Measurements from ENCODE around the gene CCT2. TPM values are rescaled to one million over a fixed set of nuclear protein-coding genes. Genes with fewer than 3 reads are reported as not detected.

CCT2 gene
- total and polyA plus RNA-seq, 2 donors (not counting 1 experiment from before 2014, with no cell fraction given) = 58.2 to 125 TPM

DNA sequence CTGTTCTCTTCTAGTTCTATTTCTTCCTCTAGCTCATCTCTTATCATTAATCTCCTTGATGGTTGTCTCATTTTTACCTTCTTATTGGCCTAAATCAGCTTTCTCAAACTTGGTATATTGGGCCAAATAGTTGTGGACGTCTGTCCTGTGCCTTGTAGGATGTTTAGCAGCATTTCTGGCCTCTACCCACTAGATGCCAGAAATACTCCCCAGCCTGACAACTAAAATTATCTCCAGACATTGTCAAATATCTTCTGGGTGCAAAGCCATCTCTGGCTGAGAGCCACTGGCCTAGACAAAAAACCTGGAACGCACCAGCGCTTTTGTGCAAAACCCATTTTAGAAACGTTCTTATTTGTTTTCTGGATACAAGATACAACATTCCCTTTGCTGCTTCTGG is 64.3 kb downstream of the CCT2 start:
- TF ChIP-seq, protein P1, sequence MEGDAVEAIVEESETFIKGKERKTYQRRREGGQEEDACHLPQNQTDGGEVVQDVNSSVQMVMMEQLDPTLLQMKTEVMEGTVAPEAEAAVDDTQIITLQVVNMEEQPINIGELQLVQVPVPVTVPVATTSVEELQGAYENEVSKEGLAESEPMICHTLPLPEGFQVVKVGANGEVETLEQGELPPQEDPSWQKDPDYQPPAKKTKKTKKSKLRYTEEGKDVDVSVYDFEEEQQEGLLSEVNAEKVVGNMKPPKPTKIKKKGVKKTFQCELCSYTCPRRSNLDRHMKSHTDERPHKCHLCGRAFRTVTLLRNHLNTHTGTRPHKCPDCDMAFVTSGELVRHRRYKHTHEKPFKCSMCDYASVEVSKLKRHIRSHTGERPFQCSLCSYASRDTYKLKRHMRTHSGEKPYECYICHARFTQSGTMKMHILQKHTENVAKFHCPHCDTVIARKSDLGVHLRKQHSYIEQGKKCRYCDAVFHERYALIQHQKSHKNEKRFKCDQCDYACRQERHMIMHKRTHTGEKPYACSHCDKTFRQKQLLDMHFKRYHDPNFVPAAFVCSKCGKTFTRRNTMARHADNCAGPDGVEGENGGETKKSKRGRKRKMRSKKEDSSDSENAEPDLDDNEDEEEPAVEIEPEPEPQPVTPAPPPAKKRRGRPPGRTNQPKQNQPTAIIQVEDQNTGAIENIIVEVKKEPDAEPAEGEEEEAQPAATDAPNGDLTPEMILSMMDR (IDR thresholded peaks at IDR 0.05) = no peak
- 100% methylated on average over 2 of the region's 4 CpGs for WGBS (ENCODE audit: insufficient coverage)
- Mint-ChIP-seq H3K27ac (no peak overlapping the region), H3K4me3 (no peak overlapping the region), H3K27me3 (peaks cover 27% of the 10 kb centered on the region), H3K9me3 (ENCODE audit: insufficient read depth) (no peaks in the 10 kb centered on the region), H3K4me1 (no peaks in the 10 kb centered on the region)
- Histone ChIP-seq H3K27ac (ENCODE audit: low read length in 2 of 2) (no peak overlapping the region), H3K27me3 (replicated peaks in 1 of 4; ENCODE audit: control extremely low read depth in 1 of 4, control insufficient read depth in 3 of 4, insufficient read depth in 4 of 4, low read length in 3 of 4) (no peaks in the 10 kb centered on the region), H3K9me3 (ENCODE audit: control extremely low read depth in 1 of 3, control insufficient read depth in 2 of 3, insufficient read depth in 1 of 3, low read length in 2 of 3) (no peaks in the 10 kb centered on the region), H3K9ac (ENCODE audit: low read length) (no peak overlapping the region), H2AFZ (ENCODE audit: insufficient read depth, low read depth, low read length, poor library complexity, severe bottlenecking) (no peak overlapping the region), H3K4me1 (ENCODE audit: control insufficient read depth in 2 of 2, insufficient read depth in 2 of 2, low read length in 2 of 2) (no peaks in the 10 kb centered on the region), H3K4me3 (ENCODE audit: control extremely low read depth in 1 of 5, extremely low read depth in 1 of 5, insufficient read depth in 1 of 5, low read depth in 2 of 5, low read length in 4 of 5) (no peak overlapping the region), H3K36me3 (replicated peaks in 1 of 2; ENCODE audit: control extremely low read depth in 1 of 2, control insufficient read depth in 1 of 2, extremely low read depth in 1 of 2, insufficient read depth in 2 of 2, low read length in 1 of 2) (no peaks in the 10 kb centered on the region), H3K79me2 (ENCODE audit: control insufficient read depth, insufficient read depth, low read length) (no peaks in the 10 kb centered on the region), H3K4me2 (replicated peaks; ENCODE audit: low read depth, low read length, poor library complexity, severe bottlenecking) (no peak overlapping the region), H4K20me1 (ENCODE audit: control insufficient read depth, insufficient read depth, low read length, poor library complexity, severe bottlenecking) (no peaks in the 10 kb centered on the region)
- ChIA-PET CTCF (no interaction called here), POLR2A (no interaction called here)
- ATAC-seq (ENCODE audit: low read depth) (no peak), DNase-seq (no peak)
- intact Hi-C loops (cut with micrococcal nuclease) = no loop called here

Small RNA genes within 50 kb of the gene (small RNA-seq; reads per million reads assigned to genes)
- gene MIR3913-1 (ENCODE audit: insufficient read length, low read depth, low replicate concordance) = not detected

Other genes starting within 250 kb of the CCT2 start
- gene LYZ, start 237.1 kb upstream of the CCT2 start, total RNA-seq = 5.5 and 8.5 TPM in 2 replicates
- 21.1 and 22.7 TPM in 2 replicates for gene LYZ, start 237.1 kb upstream of the CCT2 start, polyA plus RNA-seq
- gene YEATS4, start 225.7 kb upstream of the CCT2 start, total RNA-seq = 15.2 and 18.0 TPM in 2 replicates
- 17.7 and 71.5 TPM in 2 replicates for gene YEATS4, start 225.7 kb upstream of the CCT2 start, polyA plus RNA-seq
- gene FRS2, start 115.1 kb upstream of the CCT2 start, total RNA-seq = 29.5 and 33.7 TPM in 2 replicates
- gene FRS2, start 115.1 kb upstream of the CCT2 start, polyA plus RNA-seq = 11.3 and 21.1 TPM in 2 replicates
- gene LRRC10, start 25.4 kb downstream of the CCT2 start, total RNA-seq = not detected in 2 replicates
- not detected in 2 replicates for gene LRRC10, start 25.4 kb downstream of the CCT2 start, polyA plus RNA-seq
- not detected in 2 replicates for gene BEST3, start 113.8 kb downstream of the CCT2 start, total RNA-seq
- gene BEST3, start 113.8 kb downstream of the CCT2 start, polyA plus RNA-seq = not detected in 2 replicates
- gene RAB3IP, start 153.4 kb downstream of the CCT2 start, total RNA-seq = 37.9 and 38.4 TPM in 2 replicates
- 11.2 and 16.9 TPM in 2 replicates for gene RAB3IP, start 153.4 kb downstream of the CCT2 start, polyA plus RNA-seq
- gene MYRFL, start 239.8 kb downstream of the CCT2 start, total RNA-seq = not detected in 2 replicates
- gene MYRFL, start 239.8 kb downstream of the CCT2 start, polyA plus RNA-seq = 0.28 TPM in 1 of 2 replicates, not detected in the other

All from B cell (primary cell).